ENCODE results near the gene PERM1.

PERM1 gene

DNA sequence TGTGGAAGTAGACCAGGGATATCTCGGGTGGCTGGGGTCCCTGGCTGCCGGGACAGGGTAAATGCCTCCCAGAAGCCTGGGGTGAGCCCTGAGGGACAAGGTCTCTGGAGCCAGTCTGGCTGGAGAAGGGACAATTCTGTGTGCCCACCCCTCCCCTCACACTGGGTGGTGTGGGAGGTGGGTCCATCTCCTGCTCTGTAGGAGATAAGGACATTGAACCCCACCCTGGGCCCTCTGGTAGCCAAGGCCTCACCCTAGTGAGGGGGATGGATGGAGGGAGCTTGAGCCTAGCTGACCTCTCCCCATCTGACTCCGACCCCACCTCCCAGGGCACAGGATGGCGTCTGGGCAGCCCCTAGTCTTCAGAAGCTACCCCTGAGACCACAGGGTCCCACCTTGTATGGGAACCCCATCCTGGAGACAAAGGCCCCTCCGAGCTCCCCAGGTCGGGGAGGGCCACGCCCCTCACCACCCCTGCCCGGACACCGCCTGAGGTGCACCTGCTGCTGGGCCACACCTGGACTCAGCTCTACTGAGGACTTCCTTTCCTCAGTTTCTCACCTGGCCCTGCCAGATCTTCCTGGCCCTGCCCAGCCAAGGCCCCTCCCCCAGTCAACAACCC lies 42.4 kb upstream of the PERM1 start:
- Histone ChIP-seq H3K4me2 (ENCODE audit: low read length) (no peak overlapping the region), H3K4me1 (ENCODE audit: insufficient read depth, low read length, severe bottlenecking) (peaks cover 4% of the 10 kb centered on the region)

GRCh38 chr1:1023700-1024099 lies 41.8 kb upstream of the PERM1 start:
- no peaks in the 10 kb centered on the region for H3K9me2 ChIP-seq (ENCODE audit: low read depth, low read length)
- H3K79me2 ChIP-seq (ENCODE audit: insufficient read depth, low read length) = no peaks in the 10 kb centered on the region
- no peaks in the 10 kb centered on the region for H4K20me1 ChIP-seq (ENCODE audit: insufficient read depth, low read length)
- H3K4me1 ChIP-seq (ENCODE audit: insufficient read depth, low read length, severe bottlenecking) = peaks cover 4% of the 10 kb centered on the region
- H3F3A ChIP-seq (ENCODE audit: insufficient read depth, low read length) = no peaks in the 10 kb centered on the region
- TF ChIP-seq CTCF (IDR thresholded peaks at IDR 0.05; ENCODE audit: low read length) (no peak), EZH2 (IDR thresholded peaks at IDR 0.05; ENCODE audit: borderline replicate concordance, low read length) (no peak)
- no peak overlapping the region for H3K4me2 ChIP-seq (ENCODE audit: low read length)
- no peaks in the 10 kb centered on the region for H3K9me3 ChIP-seq (ENCODE audit: low read length)
- no peak overlapping the region for H2AFZ ChIP-seq (ENCODE audit: low read length)
- H3K4me3 ChIP-seq (ENCODE audit: low read depth, low read length, poor library complexity, severe bottlenecking) = no peak overlapping the region
- H3K27me3 ChIP-seq (ENCODE audit: insufficient read depth, low read length) = peaks cover 21% of the 10 kb centered on the region
- H3K36me3 ChIP-seq (ENCODE audit: insufficient read depth, low read length) = no peaks in the 10 kb centered on the region
- H3K9ac ChIP-seq (ENCODE audit: low read length) = no peak overlapping the region
- no peak overlapping the region for H3K27ac ChIP-seq (ENCODE audit: low read depth, low read length, poor library complexity, severe bottlenecking)

More for the DNA sequence above, 42.4 kb upstream of the PERM1 start:
- TF ChIP-seq EZH2 (IDR thresholded peaks at IDR 0.05; ENCODE audit: borderline replicate concordance, low read length) = no peak
- TF ChIP-seq CTCF (IDR thresholded peaks at IDR 0.05; ENCODE audit: low read length) = no peak
- Histone ChIP-seq H3K27ac (ENCODE audit: low read depth, low read length, poor library complexity, severe bottlenecking) (no peak overlapping the region), H3K9me2 (ENCODE audit: low read depth, low read length) (no peaks in the 10 kb centered on the region), H3K4me3 (ENCODE audit: low read depth, low read length, poor library complexity, severe bottlenecking) (no peak overlapping the region), H2AFZ (ENCODE audit: low read length) (no peak overlapping the region), H3K36me3 (ENCODE audit: insufficient read depth, low read length) (no peaks in the 10 kb centered on the region), H3F3A (ENCODE audit: insufficient read depth, low read length) (no peaks in the 10 kb centered on the region), H3K9me3 (ENCODE audit: low read length) (no peaks in the 10 kb centered on the region), H4K20me1 (ENCODE audit: insufficient read depth, low read length) (no peaks in the 10 kb centered on the region), H3K27me3 (ENCODE audit: insufficient read depth, low read length) (peaks cover 21% of the 10 kb centered on the region), H3K79me2 (ENCODE audit: insufficient read depth, low read length) (no peaks in the 10 kb centered on the region), H3K9ac (ENCODE audit: low read length) (no peak overlapping the region)

GRCh38 chr1:1022302-1023009 lies 40.6 kb upstream of the PERM1 start:
- Histone ChIP-seq H2AFZ (ENCODE audit: low read length) (no peak overlapping the region), H3K4me3 (ENCODE audit: low read depth, low read length, poor library complexity, severe bottlenecking) (no peak overlapping the region), H3K36me3 (ENCODE audit: insufficient read depth, low read length) (no peaks in the 10 kb centered on the region), H3K9me3 (ENCODE audit: low read length) (no peaks in the 10 kb centered on the region), H3K27ac (ENCODE audit: low read depth, low read length, poor library complexity, severe bottlenecking) (no peak overlapping the region), H3K9me2 (ENCODE audit: low read depth, low read length) (no peaks in the 10 kb centered on the region), H3F3A (ENCODE audit: insufficient read depth, low read length) (no peaks in the 10 kb centered on the region), H3K79me2 (ENCODE audit: insufficient read depth, low read length) (no peaks in the 10 kb centered on the region), H3K4me1 (ENCODE audit: insufficient read depth, low read length, severe bottlenecking) (peaks cover 4% of the 10 kb centered on the region), H4K20me1 (ENCODE audit: insufficient read depth, low read length) (no peaks in the 10 kb centered on the region), H3K9ac (ENCODE audit: low read length) (no peak overlapping the region), H3K27me3 (ENCODE audit: insufficient read depth, low read length) (peaks cover 17% of the 10 kb centered on the region), H3K4me2 (ENCODE audit: low read length) (no peak overlapping the region)
- TF ChIP-seq CTCF (IDR thresholded peaks at IDR 0.05; ENCODE audit: low read length) (no peak), EZH2 (IDR thresholded peaks at IDR 0.05; ENCODE audit: borderline replicate concordance, low read length) (no peak)

Data from OCI-LY1 (cell line).